Endothelial cell of umbilical vein (primary cell): ENCODE measurements around the gene SLC25A33. TPM values are rescaled to one million over a fixed set of nuclear protein-coding genes. Genes with fewer than 3 reads are reported as not detected.

Experiments used
- BruUV-seq: library from RNA; stranded (reverse); fragments of 400-500 nt; replicated peaks from 2 replicates; lab custom pipeline; 2021; lab: Mats Ljungman, UMichigan
- CTCF ChIA-PET: fragments of 300-600, 350-600 bp; sonication (Branson Sonifier 250); formaldehyde crosslinking; loops from one replicate; lab custom pipeline; 2021; ENCODE audit warnings: antibody characterized with exemption, inconsistent platforms; lab: Charles Lee
- POLR2A ChIA-PET: fragments of 300-600, 350-600 bp; sonication (Branson Sonifier 250); formaldehyde crosslinking; loops from one replicate; lab custom pipeline; 2021; ENCODE audit warnings: antibody characterized with exemption, inconsistent platforms; lab: Charles Lee
- DNase-seq: peaks from one replicate; pipeline ENCODE4 v3.0.0-alpha.2; 2011; ENCODE audit warnings: low read depth, low spot score
- FAIRE-seq: peaks from 2 replicates; lab custom pipeline; 2011; peaks lifted over from hg19 to GRCh38; lab: Jason Lieb, UNC
- H2AFZ ChIP-seq: 2 replicates; pipeline ENCODE4 v1.6.0; 2012; ENCODE audit warnings: low read depth, low read length, control low read depth, inconsistent platforms
- H3K27ac ChIP-seq: 2 replicates; pipeline ENCODE4 v1.5.1; 2011; ENCODE audit warnings: low read depth, mild to moderate bottlenecking, control low read depth, low read length, moderate library complexity; ENCODE audit not compliant: insufficient read depth
- H3K27me3 ChIP-seq, 2 experiments: 2 replicates each; pipeline versions ENCODE4 v1.6.0 to v1.6.1; 2011; ENCODE audit warnings: low read length in 2 of 2, mixed read lengths in 1 of 2; ENCODE audit not compliant: control insufficient read depth in 2 of 2, insufficient read depth in 2 of 2
- H3K36me3 ChIP-seq, 2 experiments: 2 replicates in 1 of 2; 3 replicates in 1 of 2; pipeline ENCODE4 v1.5.1; 2011; ENCODE audit warnings: low read length in 2 of 2, mild to moderate bottlenecking in 1 of 2, moderate library complexity in 1 of 2; ENCODE audit not compliant: control insufficient read depth in 2 of 2, insufficient read depth in 2 of 2; ENCODE audit errors: extremely low read depth in 1 of 2
- H3K4me1 ChIP-seq: 3 replicates; pipeline ENCODE4 v1.5.1; 2011; ENCODE audit warnings: mild to moderate bottlenecking, low read length; ENCODE audit not compliant: control insufficient read depth, insufficient read depth; ENCODE audit errors: extremely low read depth
- H3K4me2 ChIP-seq: 2 replicates; pipeline ENCODE4 v1.6.1; 2011; ENCODE audit warnings: low read length, control low read depth, mixed read lengths; ENCODE audit not compliant: insufficient read depth
- H3K4me3 ChIP-seq, 3 experiments: fragments of 200-600 bp in 1 of 3; sonication (generic), shearing (Covaris generic) in 1 of 3; replicated peaks in 1 of 3; 2 replicates each; pipeline ENCODE4 v1.5.1; 2011 to 2016; ENCODE audit warnings: control low read depth in 3 of 3, low read length in 3 of 3, mild to moderate bottlenecking in 2 of 3, inconsistent platforms in 1 of 3, low read depth in 1 of 3, moderate library complexity in 1 of 3; ENCODE audit not compliant: insufficient read depth in 1 of 3
- H3K79me2 ChIP-seq: 2 replicates; pipeline ENCODE4 v1.6.0; 2012; ENCODE audit warnings: low read length, inconsistent platforms; ENCODE audit not compliant: control insufficient read depth, insufficient read depth
- H3K9ac ChIP-seq: replicated peaks from 2 replicates; pipeline ENCODE3; 2011; ENCODE audit warnings: low read length, control low read depth; ENCODE audit not compliant: insufficient read depth; ENCODE audit errors: extremely low read depth
- H3K9me1 ChIP-seq: replicated peaks from 3 replicates; pipeline ENCODE4 v1.6.0; 2011; ENCODE audit warnings: mild to moderate bottlenecking, low read length; ENCODE audit not compliant: control insufficient read depth, insufficient read depth; ENCODE audit errors: extremely low read depth
- H3K9me3 ChIP-seq: replicated peaks from 2 replicates; pipeline ENCODE4 v1.5.1; 2012; ENCODE audit warnings: low read length, inconsistent platforms; ENCODE audit not compliant: control insufficient read depth, insufficient read depth
- H4K20me1 ChIP-seq: replicated peaks from 2 replicates; pipeline ENCODE3; 2011; ENCODE audit warnings: mild to moderate bottlenecking, low read length; ENCODE audit not compliant: control insufficient read depth, insufficient read depth; ENCODE audit errors: extremely low read depth
- EZH2 ChIP-seq: IDR thresholded peaks from 2 replicates; pipeline ENCODE4 v1.6.1; 2012; ENCODE audit warnings: borderline replicate concordance, low read depth, mild to moderate bottlenecking, moderate library complexity, low read length, inconsistent platforms; ENCODE audit not compliant: severe bottlenecking
- FOS ChIP-seq: IDR thresholded peaks from 2 replicates; pipeline ENCODE4 v1.6.1; 2011; ENCODE audit warnings: mild to moderate bottlenecking, low read length, moderate library complexity, borderline replicate concordance; ENCODE audit not compliant: insufficient read depth
- JUN ChIP-seq: IDR thresholded peaks from 2 replicates; pipeline ENCODE4 v1.6.1; 2011; ENCODE audit warnings: borderline replicate concordance, low read depth; ENCODE audit not compliant: insufficient read length, insufficient read depth
- MYC ChIP-seq: IDR thresholded peaks from one replicate; pipeline ENCODE4 v1.6.1; 2011; ENCODE audit warnings: mild to moderate bottlenecking, low read depth, low read length
- POLR2A ChIP-seq: IDR thresholded peaks from 2 replicates; pipeline ENCODE4 v1.6.1; 2012; ENCODE audit warnings: low read depth, mild to moderate bottlenecking, control low read depth, low read length
- POLR2AphosphoS5 ChIP-seq: IDR thresholded peaks from 2 replicates; pipeline ENCODE4 v1.6.1; 2012; ENCODE audit warnings: low read depth, mild to moderate bottlenecking, control low read depth, low read length, moderate library complexity; ENCODE audit not compliant: insufficient read depth
- dilution Hi-C: fragments of 300-500 bp; cut with MboI; formaldehyde crosslinking; loops from one replicate; pipeline ENCODE4 v1.15.0; 2019; ENCODE audit warnings: low sequenced_read_pairs; ENCODE audit not compliant: extremely low pct_ligation_motif_present
- intact Hi-C: fragments of 100-400 bp; cut with micrococcal nuclease; formaldehyde crosslinking; loops from one replicate; pipeline ENCODE4 v1.10.0; 2022
- polyA plus RNA-seq, 4 experiments: library from polyadenylated mRNA; depleted of rRNA in 3 of 4; stranded (reverse) in 3 of 4; unstranded in 1 of 4; fragments of >200 nt; gene quantifications; 2 replicates each; pipeline versions ENCODE4 v1.2.1 to v1.2.3, GENCODE V29; 2011 to 2012; ENCODE audit warnings: missing spikeins in 1 of 4
- total RNA-seq: library from RNA; stranded (reverse); gene quantifications from 2 replicates; pipeline ENCODE4 v1.2.3, GENCODE V29; 2021
- TF ChIP-seq, protein P1 (sequence below), 2 donors: IDR thresholded peaks; 1 replicate in 1 of 2; 2 replicates in 1 of 2; pipeline ENCODE4 v1.5.1; 2011; ENCODE audit warnings: low read length in 2 of 2, mild to moderate bottlenecking in 2 of 2, moderate library complexity in 2 of 2, control low read depth in 1 of 2, inconsistent platforms in 1 of 2, low read depth in 1 of 2; ENCODE audit not compliant: insufficient read depth in 1 of 2; ENCODE audit errors: extremely low read depth in 1 of 2
- TF ChIP-seq, protein P2 (sequence below): IDR thresholded peaks from 2 replicates; pipeline ENCODE4 v1.6.1; 2011; ENCODE audit not compliant: insufficient read depth, insufficient read length

SLC25A33 gene
- total and polyA plus RNA-seq, 2 donors (not counting 3 experiments of a cell fraction or from before 2014, with no cell fraction given), result 3.8 to 6.6 TPM

DNA sequence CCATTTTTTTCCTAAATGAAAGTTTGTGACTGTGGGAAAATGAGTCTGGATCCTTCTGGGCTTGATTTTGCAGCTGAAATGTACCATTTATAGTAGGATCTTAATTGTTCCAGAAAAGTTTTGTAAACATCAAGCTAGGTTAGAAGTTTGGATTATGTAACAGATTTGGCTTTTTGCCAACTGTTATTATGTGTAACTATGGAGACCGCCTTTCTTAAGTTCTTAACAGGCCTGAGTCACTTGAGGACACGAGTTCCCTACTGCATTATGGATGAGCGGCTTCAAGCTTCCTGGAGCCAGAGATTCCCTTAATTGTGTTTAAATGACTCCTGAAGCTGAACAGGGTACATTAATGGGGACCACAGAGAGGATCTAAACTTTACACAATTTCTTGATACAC is 22.2 kb downstream of the SLC25A33 start:
- no TSS peak for BruUV-seq
- H2AFZ ChIP-seq, result no peak overlapping the region
- ChIA-PET POLR2A (interaction anchor here (0.6 to 0.7 kb wide), 2 partner anchors 376 to 504 kb away, joined by 3 read pairs; no protein-coding TSS in a partner anchor), CTCF (interaction anchor here (0.8 to 1.2 kb wide), 6 partner anchors 8 to 272 kb away, joined by 3 to 6 read pairs (median 4); no protein-coding TSS in a partner anchor)
- no peaks in the 10 kb centered on the region for H3K27me3 ChIP-seq
- intact Hi-C loops, result loop anchor here (1.0 kb wide), 1 partner anchor 22 kb away; the partner anchor contains the start of gene SLC25A33
- H3K4me2 ChIP-seq, result no peak overlapping the region
- H4K20me1 ChIP-seq, result no peaks in the 10 kb centered on the region
- peaks cover 7% of the 10 kb centered on the region for H3K4me1 ChIP-seq
- dilution Hi-C loops, result no loop called here
- H3K9ac ChIP-seq, result peak overlapping the region; percentile 19
- H3K9me3 ChIP-seq, result no peaks in the 10 kb centered on the region
- no peak for TF ChIP-seq POLR2AphosphoS5
- TF ChIP-seq EZH2, result no peak
- no peak for TF ChIP-seq POLR2A
- peak; percentile 41 for TF ChIP-seq JUN
- peak overlapping the region; percentile 15 for H3K27ac ChIP-seq
- H3K36me3 ChIP-seq, result peaks cover 4 to 5% of the 10 kb centered on the region in 2 experiments
- peak; percentile 90 for DNase-seq
- FAIRE-seq, result peak; percentile 80
- no peak overlapping the region for H3K4me3 ChIP-seq
- H3K9me1 ChIP-seq, result no peaks in the 10 kb centered on the region
- H3K79me2 ChIP-seq, result no peaks in the 10 kb centered on the region

GRCh38 chr1:9569267-9569666 is 30.0 kb downstream of the SLC25A33 start:
- Histone ChIP-seq H4K20me1 (no peaks in the 10 kb centered on the region), H3K36me3 (no peaks in the 10 kb centered on the region), H3K27ac (no peak overlapping the region), H3K4me1 (no peaks in the 10 kb centered on the region), H3K4me3 (no peak overlapping the region), H3K4me2 (no peak overlapping the region), H2AFZ (no peak overlapping the region), H3K27me3 (no peaks in the 10 kb centered on the region), H3K9me1 (no peaks in the 10 kb centered on the region), H3K79me2 (no peaks in the 10 kb centered on the region), H3K9ac (no peak overlapping the region), H3K9me3 (no peaks in the 10 kb centered on the region)
- CTCF ChIA-PET, result interaction anchor here (1.0 to 1.4 kb wide), 4 partner anchors 8 to 302 kb away, joined by 3 to 4 read pairs (median 4); no protein-coding TSS in a partner anchor
- dilution Hi-C loops (no loop called here), intact Hi-C loops (no loop called here)
- no peak for DNase-seq
- POLR2A ChIA-PET, result no interaction called here
- FAIRE-seq, result no peak
- TF ChIP-seq POLR2AphosphoS5, result no peak
- TF ChIP-seq JUN, result no peak
- TF ChIP-seq, protein P1, sequence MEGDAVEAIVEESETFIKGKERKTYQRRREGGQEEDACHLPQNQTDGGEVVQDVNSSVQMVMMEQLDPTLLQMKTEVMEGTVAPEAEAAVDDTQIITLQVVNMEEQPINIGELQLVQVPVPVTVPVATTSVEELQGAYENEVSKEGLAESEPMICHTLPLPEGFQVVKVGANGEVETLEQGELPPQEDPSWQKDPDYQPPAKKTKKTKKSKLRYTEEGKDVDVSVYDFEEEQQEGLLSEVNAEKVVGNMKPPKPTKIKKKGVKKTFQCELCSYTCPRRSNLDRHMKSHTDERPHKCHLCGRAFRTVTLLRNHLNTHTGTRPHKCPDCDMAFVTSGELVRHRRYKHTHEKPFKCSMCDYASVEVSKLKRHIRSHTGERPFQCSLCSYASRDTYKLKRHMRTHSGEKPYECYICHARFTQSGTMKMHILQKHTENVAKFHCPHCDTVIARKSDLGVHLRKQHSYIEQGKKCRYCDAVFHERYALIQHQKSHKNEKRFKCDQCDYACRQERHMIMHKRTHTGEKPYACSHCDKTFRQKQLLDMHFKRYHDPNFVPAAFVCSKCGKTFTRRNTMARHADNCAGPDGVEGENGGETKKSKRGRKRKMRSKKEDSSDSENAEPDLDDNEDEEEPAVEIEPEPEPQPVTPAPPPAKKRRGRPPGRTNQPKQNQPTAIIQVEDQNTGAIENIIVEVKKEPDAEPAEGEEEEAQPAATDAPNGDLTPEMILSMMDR (IDR thresholded peaks at IDR 0.05; ENCODE audit: extremely low read depth in 1 of 2, insufficient read depth in 1 of 2, low read depth in 1 of 2, low read length in 2 of 2), result no peak
- no peak for TF ChIP-seq POLR2A
- no peak for TF ChIP-seq EZH2
- no peak for TF ChIP-seq MYC
- no peak for TF ChIP-seq FOS
- TF ChIP-seq, protein P2, sequence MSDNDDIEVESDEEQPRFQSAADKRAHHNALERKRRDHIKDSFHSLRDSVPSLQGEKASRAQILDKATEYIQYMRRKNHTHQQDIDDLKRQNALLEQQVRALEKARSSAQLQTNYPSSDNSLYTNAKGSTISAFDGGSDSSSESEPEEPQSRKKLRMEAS, result no peak
- no TSS peak for BruUV-seq
